CD8-positive, alpha-beta memory T cell (primary cell): ENCODE data around the gene EDEM2. TPM values are rescaled to one million over a fixed set of nuclear protein-coding genes. Genes with fewer than 3 reads are reported as not detected.
A peak's percentile ranks its signal among the peaks of the same experiment; 100 is the strongest.
"Not testable (repeated sequence)": the region's sequence is repeated elsewhere in the genome, so short reads cannot be mapped to it uniquely, and the experiment has no call there.

Experiments
- CTCF ChIA-PET: fragments of 350-600 bp; sonication (Branson Sonifier 250); formaldehyde crosslinking; loops from one replicate; lab custom pipeline; 2021; ENCODE audit warnings: antibody characterized with exemption; lab: Charles Lee
- POLR2A ChIA-PET: fragments of 350-600 bp; sonication (Branson Sonifier 250); formaldehyde crosslinking; loops from one replicate; lab custom pipeline; 2021; ENCODE audit warnings: antibody characterized with exemption; lab: Charles Lee
- DNase-seq, 5 donors: peaks; one replicate each; pipeline versions ENCODE4 v3.0.0 to v3.0.0-alpha.2; 2020 to 2022; ENCODE audit warnings: mixed read lengths in 1 of 5
- H3K27ac ChIP-seq: one replicate; pipeline ENCODE4 v1.7.0; 2013; ENCODE audit warnings: low read depth, mild to moderate bottlenecking, low read length, moderate library complexity
- H3K27me3 ChIP-seq: 2 replicates; pipeline ENCODE4 v1.7.0; 2013; ENCODE audit warnings: low read length, mild to moderate bottlenecking; ENCODE audit not compliant: insufficient read depth, poor library complexity, severe bottlenecking
- H3K36me3 ChIP-seq: 2 replicates; pipeline ENCODE4 v1.7.0; 2013; ENCODE audit warnings: mild to moderate bottlenecking, low read length, moderate library complexity; ENCODE audit not compliant: insufficient read depth
- H3K4me1 ChIP-seq: 2 replicates; pipeline ENCODE4 v1.7.0; 2013; ENCODE audit warnings: mild to moderate bottlenecking, low read length, moderate library complexity; ENCODE audit not compliant: insufficient read depth
- H3K4me3 ChIP-seq: 2 replicates; pipeline ENCODE4 v1.7.0; 2013; ENCODE audit warnings: mild to moderate bottlenecking, low read length
- H3K9me3 ChIP-seq: 2 replicates; pipeline ENCODE4 v1.7.0; 2013; ENCODE audit warnings: mild to moderate bottlenecking, low read length
- H3K27ac Mint-ChIP-seq, 8 donors: one replicate each; pipeline ENCODE4 v1.8.0; 2020 to 2021; ENCODE audit warnings: mixed read lengths in 8 of 8, mild to moderate bottlenecking in 6 of 8, inconsistent platforms in 3 of 8, moderate library complexity in 3 of 8
- H3K27me3 Mint-ChIP-seq, 2 donors: one replicate each; pipeline ENCODE4 v1.8.0; 2020 to 2021; ENCODE audit warnings: mixed read lengths in 2 of 2, mild to moderate bottlenecking in 1 of 2, moderate library complexity in 1 of 2
- H3K36me3 Mint-ChIP-seq, 3 donors: one replicate each; pipeline ENCODE4 v1.8.0; 2020 to 2021; ENCODE audit warnings: mixed read lengths in 3 of 3, inconsistent platforms in 1 of 3, mild to moderate bottlenecking in 1 of 3
- H3K4me1 Mint-ChIP-seq, 3 donors: one replicate each; pipeline ENCODE4 v1.8.0; 2020 to 2021; ENCODE audit warnings: mixed read lengths in 3 of 3, inconsistent platforms in 1 of 3, mild to moderate bottlenecking in 1 of 3
- H3K4me3 Mint-ChIP-seq, 7 donors: one replicate each; pipeline ENCODE4 v1.8.0; 2020 to 2021; ENCODE audit warnings: mixed read lengths in 7 of 7, mild to moderate bottlenecking in 6 of 7, moderate library complexity in 4 of 7, inconsistent platforms in 2 of 7
- H3K9me3 Mint-ChIP-seq, 5 donors: one replicate each; pipeline ENCODE4 v1.8.0; 2020 to 2022; ENCODE audit warnings: mixed read lengths in 5 of 5, mild to moderate bottlenecking in 3 of 5, moderate library complexity in 2 of 5, inconsistent platforms in 1 of 5
- polyA plus RNA-seq: library from polyadenylated mRNA; unstranded; fragments of 300-500 nt; fragmentation: Illumina TruSeq; gene quantifications from one replicate; pipeline ENCODE4 v1.2.3, GENCODE V29; 2021
- total RNA-seq, 2 experiments: library from RNA; stranded (reverse); gene quantifications; one replicate each; pipeline ENCODE4 v1.2.3, GENCODE V29; 2021

EDEM2 gene
- total and polyA plus RNA-seq, 3 experiments from 2014 or later, result 19.3 to 48.4 (median 20.1) TPM

DNA sequence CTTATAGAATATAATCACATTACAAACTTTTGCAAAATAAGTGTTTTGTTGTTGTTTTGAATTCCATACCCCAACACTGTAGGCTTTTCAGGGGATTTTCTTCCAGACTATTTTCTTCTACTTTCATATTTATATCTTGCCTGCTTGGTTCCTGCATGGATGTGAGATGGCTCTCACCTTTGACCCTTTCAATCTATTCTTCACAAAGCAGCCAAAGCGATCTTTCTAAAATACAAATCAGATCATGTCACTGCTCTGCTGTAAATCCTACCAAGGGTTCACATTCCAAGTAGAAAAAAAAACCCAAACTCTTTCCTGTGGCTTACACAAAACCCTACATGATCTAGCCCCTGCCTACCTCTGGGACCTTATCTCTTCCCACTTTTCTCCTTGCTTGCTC, 29.5 kb downstream of the EDEM2 start:
- Histone ChIP-seq H3K27ac (no peak overlapping the region), H3K4me3 (no peak overlapping the region), H3K27me3 (no peaks in the 10 kb centered on the region), H3K9me3 (no peaks in the 10 kb centered on the region), H3K4me1 (no peaks in the 10 kb centered on the region), H3K36me3 (peaks cover 32% of the 10 kb centered on the region)
- H3K9me3 Mint-ChIP-seq, result no peaks in the 10 kb centered on the region
- POLR2A ChIA-PET, result no interaction called here
- H3K27me3 Mint-ChIP-seq, result no peaks in the 10 kb centered on the region
- H3K4me1 Mint-ChIP-seq, result no peaks in the 10 kb centered on the region
- H3K27ac Mint-ChIP-seq, result peak overlapping the region in 6 of 8 donors; percentile 17 to 52 (median 20)
- no peak for DNase-seq
- peaks cover 0 to 84% (median 16%) of the 10 kb centered on the region in 3 donors for H3K36me3 Mint-ChIP-seq
- CTCF ChIA-PET, result no interaction called here
- H3K4me3 Mint-ChIP-seq, result no peak overlapping the region

DNA sequence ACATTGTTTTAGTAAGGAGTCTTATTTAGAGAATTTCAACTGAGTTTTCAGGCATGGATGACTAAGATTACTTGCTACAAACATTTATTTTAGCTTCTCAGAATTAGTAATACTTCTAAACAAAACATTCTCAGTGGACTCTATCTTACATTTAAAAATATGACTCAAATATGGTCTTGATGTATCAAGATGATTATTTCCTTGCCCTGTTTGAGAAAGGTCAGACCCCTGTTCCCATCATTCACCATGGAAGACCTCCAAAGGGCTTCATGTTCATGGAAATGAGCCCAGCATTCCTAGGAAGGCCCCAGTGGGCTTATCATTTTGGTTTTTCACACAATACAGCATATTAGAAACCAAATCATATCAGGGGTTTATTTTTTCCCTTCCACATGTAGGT, 29.9 kb downstream of the EDEM2 start:
- Mint-ChIP-seq H3K4me3 (no peak overlapping the region), H3K4me1 (no peaks in the 10 kb centered on the region), H3K27me3 (no peaks in the 10 kb centered on the region), H3K27ac (no peak overlapping the region), H3K9me3 (no peaks in the 10 kb centered on the region), H3K36me3 (peaks cover 0 to 82% (median 16%) of the 10 kb centered on the region in 3 donors)
- DNase-seq, result no peak
- H3K9me3 ChIP-seq, result no peaks in the 10 kb centered on the region
- H3K36me3 ChIP-seq, result peaks cover 30% of the 10 kb centered on the region
- POLR2A ChIA-PET, result no interaction called here
- no peaks in the 10 kb centered on the region for H3K4me1 ChIP-seq
- CTCF ChIA-PET, result no interaction called here
- H3K27ac ChIP-seq, result no peak overlapping the region
- H3K27me3 ChIP-seq, result no peaks in the 10 kb centered on the region
- H3K4me3 ChIP-seq, result no peak overlapping the region

GRCh38 chr20:35116258-35116657, 30.9 kb downstream of the EDEM2 start:
- H3K36me3 ChIP-seq, result peaks cover 25% of the 10 kb centered on the region
- Mint-ChIP-seq H3K36me3 (peaks cover 0 to 77% (median 17%) of the 10 kb centered on the region in 3 donors), H3K9me3 (no peaks in the 10 kb centered on the region), H3K4me3 (no peak overlapping the region), H3K27ac (peak overlapping the region in 3 of 8 donors; percentile 2 to 96 (median 25)), H3K27me3 (no peaks in the 10 kb centered on the region), H3K4me1 (no peaks in the 10 kb centered on the region)
- H3K27me3 ChIP-seq, result no peaks in the 10 kb centered on the region
- no peaks in the 10 kb centered on the region for H3K9me3 ChIP-seq
- no peaks in the 10 kb centered on the region for H3K4me1 ChIP-seq
- no peak for DNase-seq
- H3K27ac ChIP-seq, result no peak overlapping the region
- ChIA-PET POLR2A (no interaction called here), CTCF (no interaction called here)
- no peak overlapping the region for H3K4me3 ChIP-seq

GRCh38 chr20:35115606-35116005, 31.5 kb downstream of the EDEM2 start:
- peaks cover 24% of the 10 kb centered on the region for H3K36me3 ChIP-seq
- peaks cover 0 to 74% (median 19%) of the 10 kb centered on the region in 3 donors for H3K36me3 Mint-ChIP-seq
- no peaks in the 10 kb centered on the region for H3K4me1 Mint-ChIP-seq
- H3K4me3 ChIP-seq, result no peak overlapping the region
- H3K9me3 ChIP-seq, result no peaks in the 10 kb centered on the region
- no peaks in the 10 kb centered on the region for H3K4me1 ChIP-seq
- ChIA-PET CTCF (interaction anchor here (0.6 to 1.2 kb wide), 3 partner anchors 13 to 215 kb away, joined by 3 read pairs; no protein-coding TSS in a partner anchor), POLR2A (no interaction called here)
- peak overlapping the region in 1 of 7 donors; percentile 15 for H3K4me3 Mint-ChIP-seq
- DNase-seq, result no peak
- H3K27me3 ChIP-seq, result no peaks in the 10 kb centered on the region
- no peaks in the 10 kb centered on the region for H3K27me3 Mint-ChIP-seq
- H3K27ac ChIP-seq, result no peak overlapping the region
- no peaks in the 10 kb centered on the region for H3K9me3 Mint-ChIP-seq
- peak overlapping the region in 2 of 8 donors; percentile 25 to 42 for H3K27ac Mint-ChIP-seq

- POLR2A ChIA-PET, H3K4me3 Mint-ChIP-seq, H3K4me1 ChIP-seq, H3K9me3 ChIP-seq, H3K27ac ChIP-seq, DNase-seq, H3K27me3 ChIP-seq, H3K9me3 Mint-ChIP-seq, H3K36me3 ChIP-seq, H3K4me3 ChIP-seq, H3K4me1 Mint-ChIP-seq, H3K27me3 Mint-ChIP-seq: not testable (repeated sequence)
- peaks cover 0 to 54% (median 15%) of the 10 kb centered on the region in 3 donors for H3K36me3 Mint-ChIP-seq
- peak overlapping the region in 1 of 8 donors; percentile 22 for H3K27ac Mint-ChIP-seq
- CTCF ChIA-PET, result interaction anchor here (1.5 kb wide), 1 partner anchor 17 kb away, joined by 8 read pairs; no protein-coding TSS in a partner anchor
Observed at GRCh38 chr20:35112276-35112675, 34.9 kb downstream of the EDEM2 start.

GRCh38 chr20:35111141-35111888, 35.8 kb downstream of the EDEM2 start:
- H3K4me1 ChIP-seq, result no peaks in the 10 kb centered on the region
- no peak for DNase-seq
- peaks cover 8% of the 10 kb centered on the region for H3K36me3 ChIP-seq
- no peak overlapping the region for H3K4me3 Mint-ChIP-seq
- H3K27ac ChIP-seq, result no peak overlapping the region
- H3K36me3 Mint-ChIP-seq, result peaks cover 0 to 47% (median 14%) of the 10 kb centered on the region in 3 donors
- no peaks in the 10 kb centered on the region for H3K9me3 ChIP-seq
- no peak overlapping the region for H3K4me3 ChIP-seq
- no peaks in the 10 kb centered on the region for H3K27me3 ChIP-seq
- peak overlapping the region in 5 of 8 donors; percentile 13 to 72 (median 59) for H3K27ac Mint-ChIP-seq
- ChIA-PET POLR2A (no interaction called here), CTCF (interaction anchor here (1.5 kb wide), 1 partner anchor 16 kb away, joined by 8 read pairs; no protein-coding TSS in a partner anchor)
- H3K9me3 Mint-ChIP-seq, result no peaks in the 10 kb centered on the region
- no peaks in the 10 kb centered on the region for H3K4me1 Mint-ChIP-seq
- no peaks in the 10 kb centered on the region for H3K27me3 Mint-ChIP-seq

DNA sequence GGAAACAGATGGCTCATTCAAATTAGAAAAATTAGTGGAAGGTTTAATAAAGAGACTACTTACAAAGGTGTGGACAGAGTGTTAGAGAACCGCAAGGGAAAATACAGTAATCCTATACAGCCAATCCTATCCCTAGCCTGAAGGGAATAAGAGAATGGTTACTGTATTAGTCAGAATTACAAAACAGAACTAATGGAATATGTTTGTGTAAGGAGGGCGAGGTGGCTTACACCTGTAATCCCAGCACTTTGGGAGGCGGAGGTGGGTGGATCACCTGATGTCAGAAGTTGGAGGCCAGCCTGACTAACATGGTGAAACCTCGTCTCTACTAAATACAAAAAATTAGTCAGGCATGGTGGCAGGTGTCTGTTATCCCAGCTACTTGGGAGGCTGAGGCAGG, 38.2 kb downstream of the EDEM2 start:
- Mint-ChIP-seq H3K36me3 (peaks cover 0 to 25% (median 3%) of the 10 kb centered on the region in 3 donors), H3K4me3 (no peak overlapping the region), H3K27ac (no peak overlapping the region), H3K27me3 (no peaks in the 10 kb centered on the region), H3K9me3 (no peaks in the 10 kb centered on the region), H3K4me1 (no peaks in the 10 kb centered on the region)
- Histone ChIP-seq H3K36me3 (no peaks in the 10 kb centered on the region), H3K27me3 (no peaks in the 10 kb centered on the region), H3K27ac (no peak overlapping the region), H3K4me1 (no peaks in the 10 kb centered on the region), H3K9me3 (no peaks in the 10 kb centered on the region), H3K4me3 (no peak overlapping the region)
- ChIA-PET POLR2A (no interaction called here), CTCF (no interaction called here)
- no peak for DNase-seq

GRCh38 chr20:35106827-35107380, 40.2 kb downstream of the EDEM2 start:
- Mint-ChIP-seq H3K4me1 (no peaks in the 10 kb centered on the region), H3K36me3 (peaks cover 0 to 18% (median 3%) of the 10 kb centered on the region in 3 donors), H3K27me3 (no peaks in the 10 kb centered on the region), H3K9me3 (no peaks in the 10 kb centered on the region), H3K4me3 (no peak overlapping the region), H3K27ac (no peak overlapping the region)
- Histone ChIP-seq H3K27ac (no peak overlapping the region), H3K27me3 (no peaks in the 10 kb centered on the region), H3K4me1 (no peaks in the 10 kb centered on the region), H3K9me3 (no peaks in the 10 kb centered on the region), H3K36me3 (no peaks in the 10 kb centered on the region), H3K4me3 (no peak overlapping the region)
- no peak for DNase-seq
- ChIA-PET POLR2A (no interaction called here), CTCF (no interaction called here)
